Activated T-cell treated with anti-CD3 and anti-CD28 coated beads, Interleukin-2, amount 50 U/mL, for 72 hours (primary cell): Measurements from ENCODE around the gene RNF187. TPM values are rescaled to one million over a fixed set of nuclear protein-coding genes. Genes with fewer than 3 reads are reported as not detected.

Experiments used
- ATAC-seq, 2 donors: fragments of 150-1000 bp; cut with Tn5 transposase; replicated peaks in 1 of 2; 2 replicates each; pipeline ENCODE4 v1.10.0; 2021; ENCODE audit warnings: moderate library complexity in 2 of 2, mild to moderate bottlenecking in 1 of 2
- DNase-seq, 2 donors: peaks; one replicate each; pipeline ENCODE4 v3.0.0; 2021 to 2022; ENCODE audit warnings: mixed read lengths in 1 of 2
- H3K27ac Mint-ChIP-seq: one replicate; pipeline ENCODE4 v1.8.0; 2022; ENCODE audit warnings: mild to moderate bottlenecking, moderate library complexity, mixed read lengths
- H3K27me3 Mint-ChIP-seq: one replicate; pipeline ENCODE4 v1.8.0; 2022; ENCODE audit warnings: low read depth, mixed read lengths
- H3K36me3 Mint-ChIP-seq, 2 donors: one replicate each; pipeline ENCODE4 v1.8.0; 2022; ENCODE audit warnings: mixed read lengths in 2 of 2, mild to moderate bottlenecking in 1 of 2; ENCODE audit not compliant: insufficient read depth in 2 of 2
- H3K4me1 Mint-ChIP-seq: one replicate; pipeline ENCODE4 v1.8.0; 2022; ENCODE audit warnings: low read depth, mixed read lengths
- H3K4me3 Mint-ChIP-seq, 2 donors: one replicate each; pipeline ENCODE4 v1.8.0; 2022; ENCODE audit warnings: mild to moderate bottlenecking in 2 of 2, mixed read lengths in 2 of 2, moderate library complexity in 2 of 2
- H3K9me3 Mint-ChIP-seq, 2 donors: one replicate each; pipeline ENCODE4 v1.8.0; 2022; ENCODE audit warnings: mixed read lengths in 2 of 2
- total RNA-seq, 2 donors: library from RNA; stranded (reverse); gene quantifications; one replicate each; pipeline ENCODE4 v1.2.3, GENCODE V29; 2022

Gene RNF187
- total RNA-seq: 100 to 1,000 TPM; 306 to 339 TPM

- ATAC-seq (peak; percentile 32 to 55), DNase-seq (peak; percentile 52)
- Mint-ChIP-seq H3K27me3 (no peaks in the 10 kb centered on the region), H3K4me3 (peak within 1 kb of the TSS; percentile 92 to 96), H3K27ac (peak within 1 kb of the TSS; percentile 100), H3K36me3 (peaks cover 13 to 26% of the 10 kb centered on the region in 2 donors), H3K9me3 (no peaks in the 10 kb centered on the region), H3K4me1 (peaks cover 31% of the 10 kb centered on the region)
Observed at GRCh38 chr1:228487336-228488124, at the start of gene RNF187. TSS of gene RNF187 (plus strand) at chr1:228487382.

- ATAC-seq (no peak), DNase-seq (no peak)
- Mint-ChIP-seq H3K27me3 (peaks cover 40% of the 10 kb centered on the region), H3K27ac (no peak overlapping the region), H3K4me3 (no peak overlapping the region), H3K4me1 (no peaks in the 10 kb centered on the region), H3K9me3 (no peaks in the 10 kb centered on the region), H3K36me3 (no peaks in the 10 kb centered on the region)
Observed at GRCh38 chr1:228437424-228437962, 49.7 kb upstream of the RNF187 start.

- H3K27ac Mint-ChIP-seq: no peak overlapping the region
- peaks cover 45% of the 10 kb centered on the region for H3K27me3 Mint-ChIP-seq
- H3K4me3 Mint-ChIP-seq: no peak overlapping the region
- no peaks in the 10 kb centered on the region for H3K9me3 Mint-ChIP-seq
- ATAC-seq (no peak), DNase-seq (no peak)
- no peaks in the 10 kb centered on the region for H3K36me3 Mint-ChIP-seq
- H3K4me1 Mint-ChIP-seq: no peaks in the 10 kb centered on the region
Observed at GRCh38 chr1:228438266-228438665, 48.9 kb upstream of the RNF187 start.

- ATAC-seq (no peak), DNase-seq (no peak)
- H3K9me3 Mint-ChIP-seq: no peaks in the 10 kb centered on the region
- peaks cover 0 to 2% of the 10 kb centered on the region in 2 donors for H3K36me3 Mint-ChIP-seq
- H3K4me3 Mint-ChIP-seq: no peak overlapping the region
- H3K4me1 Mint-ChIP-seq: peaks cover 11% of the 10 kb centered on the region
- H3K27me3 Mint-ChIP-seq: peaks cover 47% of the 10 kb centered on the region
- no peak overlapping the region for H3K27ac Mint-ChIP-seq
Observed at GRCh38 chr1:228440761-228441500, 46.3 kb upstream of the RNF187 start.

- no peak for ATAC-seq
- Mint-ChIP-seq H3K27ac (no peak overlapping the region), H3K9me3 (no peaks in the 10 kb centered on the region), H3K36me3 (peaks cover 0 to 2% of the 10 kb centered on the region in 2 donors), H3K4me3 (no peak overlapping the region), H3K27me3 (peaks cover 53% of the 10 kb centered on the region), H3K4me1 (peaks cover 15% of the 10 kb centered on the region)
- no peak for DNase-seq
Observed at GRCh38 chr1:228443395-228443794, 43.8 kb upstream of the RNF187 start.

GRCh38 chr1:228445490-228445842 lies 41.7 kb upstream of the RNF187 start:
- Mint-ChIP-seq H3K36me3 (peaks cover 0 to 2% of the 10 kb centered on the region in 2 donors), H3K9me3 (no peaks in the 10 kb centered on the region), H3K27ac (peak overlapping the region; percentile 62), H3K4me3 (peak overlapping the region; percentile 85 to 90), H3K27me3 (peaks cover 44% of the 10 kb centered on the region), H3K4me1 (peaks cover 25% of the 10 kb centered on the region)
- DNase-seq: no peak
- ATAC-seq: no peak

GRCh38 chr1:228445843-228446650 lies 41.1 kb upstream of the RNF187 start:
- Mint-ChIP-seq H3K9me3 (no peaks in the 10 kb centered on the region), H3K4me3 (peak overlapping the region; percentile 85 to 90), H3K4me1 (peaks cover 25% of the 10 kb centered on the region), H3K27me3 (peaks cover 44% of the 10 kb centered on the region), H3K36me3 (peaks cover 0 to 2% of the 10 kb centered on the region in 2 donors), H3K27ac (no peak overlapping the region)
- DNase-seq (peak; percentile 42 to 55), ATAC-seq (peak; percentile 85 to 86)

- H3K9me3 Mint-ChIP-seq: no peaks in the 10 kb centered on the region
- peaks cover 26% of the 10 kb centered on the region for H3K4me1 Mint-ChIP-seq
- no peak overlapping the region for H3K27ac Mint-ChIP-seq
- H3K4me3 Mint-ChIP-seq: no peak overlapping the region
- H3K27me3 Mint-ChIP-seq: peaks cover 44% of the 10 kb centered on the region
- DNase-seq (no peak), ATAC-seq (no peak)
- H3K36me3 Mint-ChIP-seq: peaks cover 0 to 2% of the 10 kb centered on the region in 2 donors
Observed at GRCh38 chr1:228446852-228447251, 40.3 kb upstream of the RNF187 start.

- Mint-ChIP-seq H3K9me3 (no peaks in the 10 kb centered on the region), H3K4me3 (no peak overlapping the region), H3K27ac (no peak overlapping the region), H3K36me3 (peaks cover 0 to 2% of the 10 kb centered on the region in 2 donors), H3K4me1 (peaks cover 29% of the 10 kb centered on the region), H3K27me3 (peaks cover 35% of the 10 kb centered on the region)
- DNase-seq: no peak
- ATAC-seq: no peak
Observed at GRCh38 chr1:228448372-228448771, 38.8 kb upstream of the RNF187 start.

- Mint-ChIP-seq H3K27ac (no peak overlapping the region), H3K27me3 (peaks cover 22% of the 10 kb centered on the region), H3K4me1 (peaks cover 36% of the 10 kb centered on the region), H3K4me3 (no peak overlapping the region), H3K9me3 (no peaks in the 10 kb centered on the region), H3K36me3 (peaks cover 0 to under 1% of the 10 kb centered on the region in 2 donors)
- ATAC-seq (no peak), DNase-seq (no peak)
Observed at GRCh38 chr1:228450200-228450599, 37.0 kb upstream of the RNF187 start.

GRCh38 chr1:228452194-228453021 lies 34.8 kb upstream of the RNF187 start:
- H3K4me1 Mint-ChIP-seq: peaks cover 43% of the 10 kb centered on the region
- H3K36me3 Mint-ChIP-seq: peaks cover 1 to 9% of the 10 kb centered on the region in 2 donors
- no peak overlapping the region for H3K27ac Mint-ChIP-seq
- no peak for DNase-seq
- H3K27me3 Mint-ChIP-seq: peaks cover 1% of the 10 kb centered on the region
- ATAC-seq: no peak
- no peak overlapping the region for H3K4me3 Mint-ChIP-seq
- no peaks in the 10 kb centered on the region for H3K9me3 Mint-ChIP-seq

- Mint-ChIP-seq H3K36me3 (peaks cover 4 to 10% of the 10 kb centered on the region in 2 donors), H3K27me3 (no peaks in the 10 kb centered on the region), H3K9me3 (no peaks in the 10 kb centered on the region), H3K4me3 (no peak overlapping the region), H3K4me1 (peaks cover 49% of the 10 kb centered on the region), H3K27ac (no peak overlapping the region)
- ATAC-seq (no peak), DNase-seq (no peak)
Observed at GRCh38 chr1:228453022-228453560, 34.1 kb upstream of the RNF187 start.
